NCI-H1694 treated with DMSO at 0.1 percent for 48 hours (cell line): ENCODE data around the gene CABP2.
"Not testable (repeated sequence)": the region's sequence is repeated elsewhere in the genome, so short reads cannot be mapped to it uniquely, and the experiment has no call there.

Experiments
- DNase-seq: peaks from one replicate; lab custom pipeline; 2025; lab: John Stamatoyannopoulos, UW

The CABP2 gene

DNA sequence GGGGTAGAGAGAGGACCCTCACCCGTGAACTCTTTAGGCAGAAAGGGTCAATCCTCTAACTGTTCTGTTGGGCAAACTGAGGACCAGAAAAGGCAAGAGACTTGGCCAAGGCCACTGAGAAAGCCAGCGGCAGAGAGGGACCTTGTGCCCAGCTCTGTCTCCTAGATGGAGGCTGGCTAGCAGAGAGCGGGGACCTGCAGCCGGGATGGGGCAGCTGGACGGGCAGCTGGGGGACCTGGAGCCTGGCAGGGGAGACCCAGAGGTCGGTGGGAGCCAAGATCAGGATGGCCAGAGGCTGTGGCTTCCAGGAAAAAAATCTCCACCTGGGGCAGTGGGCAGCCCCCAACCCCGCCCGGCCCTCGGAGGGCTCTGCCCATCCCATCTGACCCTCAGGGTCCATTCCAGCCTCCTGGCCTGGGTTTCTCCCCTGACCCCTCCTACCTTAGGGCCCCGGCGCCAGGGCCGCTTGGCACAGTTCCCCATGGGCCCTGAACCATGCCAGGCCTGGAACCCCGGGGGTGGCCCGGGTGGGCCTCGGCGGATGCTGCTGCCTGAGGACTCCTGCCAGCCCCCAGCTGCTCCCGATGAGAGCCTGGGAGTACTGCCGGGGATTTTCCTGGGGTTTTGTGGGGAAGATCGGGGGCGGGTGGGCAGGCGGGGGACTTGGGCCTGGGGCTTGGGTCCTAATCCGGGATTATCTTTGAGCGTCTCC is at the start of gene CABP2:
CABP2 (minus strand) TSS at position 603 of the 712 bp plus-strand sequence; CDS start at position 483, 120 bp downstream.
- DNase-seq, result no peak

DNA sequence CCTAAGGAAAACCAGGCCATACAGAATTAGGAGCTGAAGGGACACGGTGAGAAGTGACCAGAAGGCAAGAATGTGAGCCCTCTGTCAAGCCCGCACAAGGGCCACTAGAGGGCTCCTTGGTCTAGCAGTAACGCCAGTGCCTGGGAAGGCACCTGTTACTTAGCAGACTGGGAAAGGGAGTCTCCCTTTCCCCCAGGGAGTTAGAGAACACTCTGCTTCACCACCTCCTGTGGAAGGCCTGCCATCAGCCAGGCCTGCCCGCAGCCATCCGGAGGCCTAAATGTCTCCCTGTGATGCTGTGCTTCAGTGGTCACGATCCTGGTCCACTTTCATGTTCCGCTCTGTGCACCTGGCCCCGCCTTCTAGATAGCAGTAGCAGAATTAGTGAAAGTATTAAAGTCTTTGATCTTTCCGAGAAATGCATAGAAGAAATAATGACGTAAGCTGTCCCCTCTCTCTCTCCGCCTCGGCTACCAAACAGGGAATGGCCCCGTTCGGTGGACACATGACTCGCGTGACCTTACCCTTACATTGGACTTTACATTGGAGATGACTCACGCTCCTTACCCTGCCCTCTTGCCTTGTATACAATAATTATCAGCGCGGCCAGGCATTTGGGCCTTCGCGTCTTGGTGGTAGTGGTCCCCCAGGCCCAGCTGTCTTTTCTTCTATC is 49.6 kb upstream of the CABP2 start:
- no peak for DNase-seq

DNA sequence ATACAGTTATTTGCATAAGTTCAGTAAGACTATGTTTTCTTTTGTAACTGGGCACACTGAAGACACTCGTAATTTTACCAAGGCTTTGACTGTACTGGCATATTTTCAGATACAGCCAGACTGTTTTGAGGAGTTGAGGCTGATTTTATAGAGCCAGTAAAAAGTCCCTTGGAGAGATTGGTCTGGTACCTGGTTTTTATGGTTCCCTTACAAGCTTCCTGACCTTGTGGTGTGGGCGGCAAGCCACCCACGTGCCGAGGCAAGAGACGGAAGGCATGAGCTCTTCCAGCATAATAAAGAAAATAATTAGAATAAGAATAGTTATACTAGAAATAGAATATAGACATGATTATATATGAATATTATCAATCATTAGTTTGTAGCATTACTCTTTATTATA is 49.1 kb upstream of the CABP2 start:
- DNase-seq, result no peak

GRCh38 chr11:67571443-67571842 is 48.2 kb upstream of the CABP2 start:
- no peak for DNase-seq

- no peak for DNase-seq
These were observed 41.0 kb upstream of the CABP2 start for GRCh38 chr11:67564230-67564629.

GRCh38 chr11:67563705-67564114 is 40.5 kb upstream of the CABP2 start:
- DNase-seq, result not testable (repeated sequence)

DNA sequence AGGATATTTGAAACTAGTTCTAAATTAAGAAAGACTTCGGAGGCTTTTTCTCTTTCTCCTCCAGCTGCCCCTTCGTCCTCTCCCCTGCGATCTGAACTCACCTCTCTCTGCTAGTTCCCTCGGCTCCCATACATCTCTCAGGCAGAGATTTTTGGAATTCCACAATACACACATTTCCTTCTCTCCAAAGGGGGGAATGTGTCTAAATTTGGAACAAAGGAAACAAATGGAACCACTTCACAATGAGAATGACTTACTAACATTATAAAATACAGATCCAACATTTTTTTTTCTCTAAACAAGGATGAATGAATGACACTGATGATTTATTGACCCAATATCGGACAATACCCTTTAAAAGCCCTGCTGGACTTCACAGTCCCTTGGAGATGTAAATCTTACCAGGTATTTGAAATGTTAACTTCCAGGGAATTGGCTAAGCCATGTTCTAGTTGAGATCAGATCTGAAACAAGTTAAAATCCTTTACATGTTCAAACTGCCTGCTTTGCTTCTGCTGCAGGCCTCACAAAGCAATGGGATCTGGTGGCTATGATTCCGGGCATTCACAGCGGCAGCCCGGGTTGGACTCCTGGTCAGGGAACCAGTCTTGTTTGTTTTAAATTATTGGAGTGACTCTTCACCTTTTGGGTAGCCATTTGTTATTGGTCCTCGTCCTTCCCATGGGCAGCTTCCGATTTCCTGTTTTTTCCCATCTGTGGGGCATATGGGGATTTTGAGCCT is 39.9 kb upstream of the CABP2 start:
- no peak for DNase-seq

DNA sequence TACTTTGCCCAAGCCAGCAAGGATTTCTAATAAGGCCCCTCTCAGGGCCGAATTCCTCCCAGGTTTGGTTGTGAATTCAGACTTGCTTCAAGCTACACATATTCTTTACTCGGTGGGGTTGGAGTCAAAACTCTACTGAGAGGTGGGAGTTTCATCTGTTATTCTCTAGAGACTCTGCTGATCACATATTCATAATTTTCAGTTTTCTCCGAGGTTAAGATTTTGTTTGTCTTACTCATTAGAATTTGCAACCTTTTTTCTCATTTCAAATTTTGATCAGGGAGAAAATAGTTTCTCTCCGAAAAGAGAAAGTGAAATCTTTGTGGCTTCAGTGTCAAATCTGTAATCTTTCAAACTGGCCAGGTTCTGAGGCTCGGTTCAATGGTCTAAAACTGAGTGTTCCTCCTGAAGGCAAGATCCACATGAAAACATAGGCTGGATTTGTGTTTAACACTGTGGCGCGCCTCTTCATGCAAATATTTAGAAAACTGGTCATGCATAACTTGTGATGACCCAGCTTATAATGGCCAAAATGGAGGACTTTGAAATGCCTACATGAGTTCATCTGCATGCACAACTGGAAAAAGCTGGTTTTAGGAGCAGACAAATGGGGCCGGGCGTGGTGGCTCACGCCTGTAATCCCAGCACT is 38.8 kb upstream of the CABP2 start:
- DNase-seq, result no peak

DNA sequence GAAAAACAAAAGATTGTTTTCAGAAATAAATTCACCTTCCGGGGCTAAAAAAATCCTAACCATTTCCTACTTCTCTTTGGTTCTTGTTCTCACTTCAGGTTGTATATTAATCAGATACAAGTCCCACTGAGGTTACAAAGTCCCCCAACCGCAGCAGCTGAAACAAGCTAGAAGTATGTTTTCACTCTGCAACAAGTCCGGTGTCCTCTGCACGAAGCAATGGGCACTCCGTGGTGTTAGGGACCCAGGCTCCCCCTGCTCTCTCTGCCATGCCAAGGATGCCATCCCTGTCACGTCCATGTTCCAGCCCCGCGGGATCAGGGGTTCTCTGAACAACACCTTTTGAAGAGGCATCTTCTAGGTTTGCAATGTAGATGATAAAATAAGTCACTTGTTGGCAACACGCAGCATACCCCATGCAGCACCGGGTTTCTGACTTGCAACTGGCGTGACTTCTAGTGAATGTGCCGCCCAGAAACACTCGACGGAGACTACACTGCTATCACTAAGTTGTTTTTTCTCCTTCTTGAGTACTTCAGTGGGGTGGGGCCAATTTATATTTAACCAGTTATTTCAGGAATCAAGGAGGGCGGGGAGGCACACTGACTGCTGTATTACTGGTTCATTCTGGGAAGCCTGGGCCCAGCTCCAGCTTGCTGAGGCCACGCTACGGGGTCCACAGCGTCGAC is 35.0 kb upstream of the CABP2 start:
- DNase-seq, result no peak

GRCh38 chr11:67556244-67556643 is 33.0 kb upstream of the CABP2 start:
- no peak for DNase-seq

DNA sequence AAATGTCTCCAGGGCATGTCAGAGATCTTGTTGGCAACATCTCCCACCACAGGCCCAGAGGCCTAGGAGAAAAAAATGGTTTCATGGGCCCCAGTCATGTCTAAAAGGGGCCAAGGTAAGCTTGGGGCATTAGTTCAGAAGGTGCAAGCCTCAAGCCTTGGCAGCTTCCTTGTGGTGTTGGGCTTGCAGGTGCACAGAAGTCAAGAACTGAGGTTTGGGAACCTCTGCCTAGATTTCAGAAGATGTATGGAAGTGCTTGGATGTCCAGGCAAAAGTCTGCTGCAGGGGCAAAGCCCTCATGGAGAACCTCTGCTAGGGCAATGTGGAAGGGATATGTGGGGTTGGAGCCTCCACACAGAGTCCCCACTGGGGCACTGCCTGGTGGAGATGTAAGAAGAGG is 28.5 kb upstream of the CABP2 start:
- DNase-seq, result not testable (repeated sequence)

GRCh38 chr11:67551127-67551526 is 27.9 kb upstream of the CABP2 start:
- no peak for DNase-seq

GRCh38 chr11:67548555-67549110 is 25.4 kb upstream of the CABP2 start:
- DNase-seq, result no peak

GRCh38 chr11:67548112-67548511 is 24.9 kb upstream of the CABP2 start:
- not testable (repeated sequence) for DNase-seq

GRCh38 chr11:67545280-67545679 is 22.0 kb upstream of the CABP2 start:
- no peak for DNase-seq

DNA sequence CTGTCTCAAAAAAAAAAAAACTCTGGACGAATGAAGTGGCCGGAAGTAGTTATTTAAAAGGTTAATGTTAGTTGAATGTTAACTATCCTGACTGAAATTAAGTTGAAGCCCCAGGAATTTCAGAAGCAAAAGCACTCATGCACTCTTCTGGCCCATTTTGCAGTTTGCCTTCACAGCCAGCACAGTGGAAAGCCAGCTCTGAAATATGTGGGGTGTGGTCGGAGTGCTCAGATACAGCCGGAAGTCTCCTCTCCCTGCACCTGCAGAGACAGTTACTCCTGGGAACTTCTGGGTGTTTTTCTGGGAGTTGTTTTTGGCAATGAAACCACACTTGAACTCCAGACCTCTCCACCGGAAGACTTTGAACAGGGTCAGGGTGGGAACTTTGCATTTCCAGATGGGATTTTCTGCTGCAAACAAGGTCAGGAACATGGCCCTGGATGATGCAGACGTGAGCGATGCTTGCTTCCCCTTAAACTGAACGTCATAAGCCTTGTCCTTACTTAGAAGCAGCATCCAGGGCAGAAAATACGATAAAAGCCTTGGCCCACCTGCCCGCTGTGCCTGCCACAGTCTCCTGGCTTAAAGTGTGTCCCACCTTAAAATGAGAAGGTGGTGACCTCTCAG is 21.5 kb upstream of the CABP2 start:
- no peak for DNase-seq

DNA sequence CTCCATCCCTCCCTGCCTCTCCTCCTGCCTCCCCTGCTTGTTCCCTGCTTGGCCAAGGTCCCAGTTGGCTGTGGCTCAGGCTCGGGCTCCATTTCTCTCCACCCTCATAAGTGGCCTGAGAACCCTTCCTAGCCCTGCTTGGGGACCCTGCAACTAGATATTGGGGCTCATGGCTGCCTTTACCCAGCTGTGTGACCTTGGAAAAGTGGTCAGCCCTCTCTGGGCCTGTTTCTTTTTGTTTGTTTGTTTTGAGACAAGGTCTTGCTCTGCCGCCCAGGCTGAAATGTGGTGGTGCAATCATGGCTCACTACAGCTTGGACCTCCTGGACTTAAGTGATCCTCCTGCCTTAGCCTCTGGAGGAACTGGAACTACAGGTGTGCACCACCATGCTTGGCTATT is 20.3 kb upstream of the CABP2 start:
- no peak for DNase-seq

DNA sequence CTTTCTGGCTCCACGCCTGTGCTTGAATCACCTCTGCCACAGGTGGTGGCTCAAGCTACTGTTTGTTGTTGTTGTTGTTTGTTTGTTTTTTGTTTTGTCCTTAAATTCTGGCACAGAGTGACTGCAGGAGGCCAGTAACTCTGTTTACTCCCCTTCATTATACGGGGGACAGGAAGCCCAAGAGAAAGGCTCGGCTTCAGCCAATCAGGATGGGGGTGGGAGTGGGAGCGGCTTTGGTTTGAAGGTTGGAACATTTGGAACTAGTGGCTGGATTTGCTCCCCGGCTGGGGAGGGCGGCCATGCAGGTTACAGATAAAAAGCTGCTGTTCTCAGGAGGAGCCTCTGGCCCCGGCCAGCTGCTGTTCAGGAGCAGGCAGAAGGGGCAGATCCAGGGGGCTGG is 19.7 kb upstream of the CABP2 start:
- DNase-seq, result no peak

DNA sequence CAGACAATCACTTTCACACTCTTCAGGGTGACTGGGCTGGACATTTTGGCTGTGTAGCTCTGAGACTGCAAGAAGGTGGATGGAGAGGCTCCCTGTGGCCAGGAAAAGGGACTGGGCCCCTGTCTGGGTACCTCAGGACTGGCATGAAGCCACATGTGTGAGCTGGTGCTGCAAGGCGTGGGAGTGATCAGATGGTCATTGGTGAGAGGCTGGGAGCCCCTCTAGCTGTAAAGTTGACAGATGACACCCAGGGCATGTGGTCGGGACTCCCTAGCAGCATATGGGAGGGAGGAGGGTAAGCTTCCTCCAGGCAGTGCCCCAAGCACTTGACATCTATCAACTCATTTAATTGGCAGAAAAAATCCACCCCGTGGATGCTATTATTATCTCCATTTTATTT is 18.9 kb upstream of the CABP2 start:
- no peak for DNase-seq

- no peak for DNase-seq
These were observed 18.0 kb upstream of the CABP2 start for GRCh38 chr11:67541198-67541597.

- no peak for DNase-seq
These were observed 16.3 kb upstream of the CABP2 start for GRCh38 chr11:67539550-67539949.
